GM18517 (cell line): Measurements from ENCODE around the gene PTGR3.

Experiments used
- ATAC-seq: cut with Tn5 transposase; IDR thresholded peaks from one replicate; pipeline ENCODE4 v1.9.1; 2021; ENCODE audit warnings: mild to moderate bottlenecking, moderate library complexity; ENCODE audit not compliant: unreplicated experiment

The PTGR3 gene, protein sequence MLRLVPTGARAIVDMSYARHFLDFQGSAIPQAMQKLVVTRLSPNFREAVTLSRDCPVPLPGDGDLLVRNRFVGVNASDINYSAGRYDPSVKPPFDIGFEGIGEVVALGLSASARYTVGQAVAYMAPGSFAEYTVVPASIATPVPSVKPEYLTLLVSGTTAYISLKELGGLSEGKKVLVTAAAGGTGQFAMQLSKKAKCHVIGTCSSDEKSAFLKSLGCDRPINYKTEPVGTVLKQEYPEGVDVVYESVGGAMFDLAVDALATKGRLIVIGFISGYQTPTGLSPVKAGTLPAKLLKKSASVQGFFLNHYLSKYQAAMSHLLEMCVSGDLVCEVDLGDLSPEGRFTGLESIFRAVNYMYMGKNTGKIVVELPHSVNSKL

DNA sequence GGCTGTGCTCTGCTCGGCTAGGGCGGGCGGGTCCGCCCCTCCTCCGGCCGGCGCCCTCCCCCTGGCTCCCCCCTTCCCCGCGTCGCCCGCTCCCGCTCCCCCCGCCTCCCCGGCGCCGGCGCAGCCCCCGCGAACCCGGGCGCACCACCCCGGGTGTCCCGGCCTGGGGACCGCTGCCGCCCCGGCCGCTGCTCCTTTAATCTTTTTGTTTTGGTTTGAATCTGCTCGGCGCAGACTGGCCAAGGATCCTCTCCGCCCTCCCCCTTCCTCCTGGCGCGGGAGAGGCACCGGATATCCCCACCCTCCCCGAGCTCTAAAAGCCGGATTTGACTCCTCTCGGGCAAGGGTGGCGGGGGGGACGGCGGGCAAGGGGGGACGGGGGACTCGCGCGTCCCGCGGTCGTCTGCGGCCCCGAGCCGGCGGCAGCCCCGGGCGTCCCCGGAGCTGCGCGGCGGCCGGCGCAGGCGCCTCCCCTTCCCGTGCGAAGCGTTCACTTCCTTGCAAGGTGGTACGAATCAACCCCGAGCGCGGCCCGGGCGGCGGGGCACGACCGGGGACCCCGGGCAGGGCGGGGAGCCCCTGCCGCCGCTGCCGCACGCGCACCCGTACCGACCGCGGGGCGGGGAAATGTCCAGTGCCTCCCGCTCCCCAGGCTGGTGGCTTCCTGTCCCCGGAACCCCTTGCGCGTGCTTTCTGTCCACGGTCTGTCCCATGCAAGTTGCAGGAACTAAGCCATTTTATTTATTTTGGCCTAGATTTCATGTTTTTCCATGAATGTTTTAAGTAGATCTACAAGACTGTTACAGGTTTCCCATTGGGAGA, at the start of gene PTGR3:
TSS of gene PTGR3 (minus strand) at position 11 of the 822 bp plus-strand sequence. CDS start 81 bp downstream, outside the sequence.
- ATAC-seq: peak; percentile 48

DNA sequence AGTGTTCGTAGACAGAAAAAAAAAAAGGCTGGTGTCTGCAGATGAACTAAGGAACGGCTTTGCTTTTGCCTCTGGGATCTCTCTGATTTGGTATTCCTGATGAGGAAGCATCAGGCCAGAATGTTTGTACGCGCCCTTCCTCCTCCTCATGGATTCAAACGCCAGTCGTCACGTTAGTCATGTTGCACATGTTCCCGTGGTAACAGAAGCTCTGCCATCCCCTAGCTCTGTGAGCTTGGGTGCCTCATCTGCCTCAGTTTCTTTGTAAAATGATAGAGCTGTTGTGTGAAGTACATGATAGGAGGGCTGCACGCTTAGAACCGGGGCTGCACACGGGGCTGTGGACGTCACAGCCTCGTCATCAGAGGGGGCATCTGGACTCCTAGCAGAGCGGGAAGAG, 48.7 kb upstream of the PTGR3 start:
- ATAC-seq: no peak

DNA sequence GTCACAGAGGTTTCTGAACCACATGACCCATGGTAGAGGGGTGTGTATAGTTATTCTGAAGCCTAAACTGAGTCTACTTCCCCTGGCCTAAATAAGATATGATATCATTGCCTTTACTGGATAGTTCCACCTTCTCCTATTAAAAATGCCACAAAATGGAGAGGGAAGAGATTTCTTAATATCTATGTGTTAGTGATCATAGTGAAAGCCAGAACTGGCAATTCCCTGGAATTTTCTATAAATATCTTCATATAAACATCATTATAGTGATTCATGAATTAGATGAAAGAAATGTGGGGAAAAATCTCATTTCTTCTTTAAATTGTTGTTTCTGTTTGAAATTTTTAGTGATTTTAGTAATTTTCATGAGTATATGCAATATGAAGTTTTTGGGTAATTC, 47.4 kb upstream of the PTGR3 start:
- no peak for ATAC-seq

DNA sequence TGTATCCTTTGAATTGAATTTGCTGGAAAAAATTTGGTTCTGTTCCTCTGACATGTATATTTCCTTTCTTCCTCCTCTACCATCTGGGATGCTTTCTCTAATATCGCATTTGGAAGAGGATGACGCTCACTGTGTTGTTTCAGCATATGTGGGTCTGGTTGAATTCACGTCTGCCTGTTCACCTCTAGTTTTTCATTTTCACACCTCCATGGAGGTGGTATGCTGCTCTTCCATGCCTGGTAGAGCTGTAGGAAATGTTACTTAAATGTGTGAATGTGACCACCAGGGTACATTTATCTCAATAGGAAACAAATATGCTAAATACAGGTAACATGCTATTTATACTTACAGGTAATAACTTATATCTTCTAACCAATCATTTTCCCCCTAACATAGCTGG, 46.2 kb upstream of the PTGR3 start:
- ATAC-seq: no peak

DNA sequence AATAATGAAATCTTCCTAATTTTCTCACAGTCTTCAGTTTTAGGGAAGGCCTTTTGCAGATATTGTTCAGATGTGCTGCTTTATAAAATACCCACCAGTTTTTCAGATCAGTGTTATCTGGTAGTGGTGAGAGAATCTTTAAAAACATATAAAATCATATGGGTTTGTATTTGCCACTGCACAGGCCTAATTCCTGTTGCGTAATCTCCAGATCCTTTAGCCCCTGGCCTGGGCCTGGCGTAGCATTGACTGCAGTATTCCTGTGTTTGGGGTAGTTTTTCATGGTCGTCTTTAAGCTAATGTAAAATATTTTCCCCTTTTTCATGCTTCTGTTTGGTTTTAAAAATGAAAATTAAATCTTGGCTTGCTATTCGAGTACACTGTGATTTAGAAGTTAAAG, 44.8 kb upstream of the PTGR3 start:
- no peak for ATAC-seq

DNA sequence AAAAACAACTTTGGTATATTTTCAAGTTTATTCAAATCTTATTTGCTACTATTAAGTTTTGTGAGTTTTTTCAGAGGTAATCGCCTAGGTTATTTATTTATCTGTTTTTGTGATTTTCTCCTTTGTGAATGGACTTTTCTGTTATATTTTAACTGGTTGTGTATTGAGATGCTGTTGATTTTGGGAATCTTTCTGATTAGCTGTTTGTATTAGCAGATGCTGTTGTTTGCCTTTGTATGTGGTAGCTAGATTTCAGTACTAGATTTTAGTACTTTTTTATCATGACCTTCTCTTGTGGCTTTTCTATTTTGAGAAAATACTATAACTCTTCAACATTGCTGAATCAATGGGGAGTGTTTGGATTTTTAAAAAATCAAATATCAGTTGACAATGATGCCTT, 44.1 kb upstream of the PTGR3 start:
- no peak for ATAC-seq

DNA sequence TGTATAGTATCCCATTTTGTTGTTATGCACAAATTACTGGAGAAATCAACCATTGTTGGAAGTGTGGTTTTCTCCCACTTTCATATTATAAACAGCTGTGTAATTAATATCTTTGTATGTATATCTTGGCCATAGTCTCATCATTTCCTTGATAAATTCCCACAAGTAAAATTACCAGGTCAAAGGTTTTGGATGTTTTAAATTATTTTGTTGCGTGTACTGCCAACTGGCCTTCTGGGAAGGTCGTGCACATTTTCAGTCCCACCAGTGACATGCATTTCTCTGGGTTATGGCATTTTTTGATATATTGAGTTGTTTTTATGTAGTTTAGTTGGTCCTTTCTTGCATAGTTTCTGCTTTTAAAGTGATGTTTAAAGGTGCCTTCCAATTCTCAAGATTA, 43.2 kb upstream of the PTGR3 start:
- no peak for ATAC-seq

DNA sequence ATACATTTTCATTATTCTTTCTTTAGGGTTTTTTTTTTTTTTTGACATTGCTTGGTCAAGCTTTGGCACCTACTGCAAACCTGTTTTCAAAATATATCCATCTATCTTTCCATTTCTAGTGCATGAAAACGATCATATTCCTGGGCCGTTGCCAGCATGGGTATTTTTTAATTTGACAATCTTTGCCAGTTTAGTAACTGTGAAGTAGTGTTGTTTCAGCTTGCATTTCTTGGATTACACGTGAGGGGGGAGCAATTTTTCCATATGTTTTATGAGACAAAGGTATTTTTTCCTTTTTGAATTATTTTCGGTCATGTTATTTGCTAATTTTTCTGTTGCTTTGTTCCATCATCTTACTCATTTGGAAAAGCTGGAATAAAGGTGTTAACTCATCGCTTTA, 42.5 kb upstream of the PTGR3 start:
- ATAC-seq: no peak

DNA sequence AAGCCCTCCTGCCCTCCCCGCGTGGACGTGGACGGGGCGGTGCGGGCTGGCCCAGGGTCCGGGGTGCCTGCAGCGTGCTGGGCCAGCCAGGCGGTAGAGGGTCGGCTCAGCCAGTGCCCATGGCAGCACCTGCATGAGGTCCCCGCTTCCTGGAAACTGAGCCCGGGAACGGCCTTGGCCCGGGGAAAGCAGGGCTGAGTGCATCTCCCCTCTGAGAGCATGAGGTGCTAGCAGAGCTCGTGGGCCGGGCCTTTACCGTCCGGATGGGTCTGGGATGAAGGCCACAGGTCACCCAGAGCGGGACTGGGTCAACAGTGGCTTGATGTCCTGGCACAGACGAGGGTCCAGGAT, 41.5 kb upstream of the PTGR3 start:
- ATAC-seq: no peak

DNA sequence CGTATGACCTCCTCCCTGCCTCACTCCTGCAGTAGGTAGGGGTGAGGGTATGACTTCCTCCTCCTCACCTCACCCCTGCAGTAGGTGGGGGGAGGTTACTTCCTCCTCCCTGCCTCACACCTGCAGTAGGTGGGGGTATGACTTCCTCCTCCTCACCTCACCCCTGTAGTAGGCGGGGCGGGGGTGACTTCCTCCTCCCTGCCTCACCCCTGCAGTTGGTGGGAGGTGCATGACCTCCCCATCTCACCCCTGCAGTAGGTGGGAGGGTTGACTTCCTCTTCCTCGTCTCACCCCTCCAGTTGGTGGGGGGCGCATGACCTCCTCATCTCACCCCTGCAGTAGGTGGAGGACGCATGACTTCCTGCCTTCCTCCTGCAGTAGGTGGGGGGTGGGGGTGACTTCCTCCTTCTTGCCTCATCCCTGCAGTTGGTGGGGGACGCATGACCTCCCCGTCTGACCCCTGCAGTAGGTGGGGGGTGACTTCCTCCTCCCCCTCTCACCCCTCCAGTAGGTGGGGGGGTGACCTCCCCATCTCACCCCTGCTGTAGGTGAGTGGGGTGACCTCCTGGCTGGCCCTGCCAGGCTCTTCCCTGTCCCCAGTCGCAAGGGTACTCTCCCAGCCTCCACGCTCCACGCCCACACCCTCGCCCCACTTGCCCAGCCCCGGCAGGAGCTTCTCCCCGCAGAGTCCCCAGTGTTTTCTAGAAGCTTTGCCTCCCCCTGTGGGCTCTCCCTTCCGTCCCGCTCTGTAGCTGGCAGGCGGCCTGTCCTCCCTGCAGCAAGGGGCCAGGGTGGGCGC, 40.9 kb upstream of the PTGR3 start:
- no peak for ATAC-seq

DNA sequence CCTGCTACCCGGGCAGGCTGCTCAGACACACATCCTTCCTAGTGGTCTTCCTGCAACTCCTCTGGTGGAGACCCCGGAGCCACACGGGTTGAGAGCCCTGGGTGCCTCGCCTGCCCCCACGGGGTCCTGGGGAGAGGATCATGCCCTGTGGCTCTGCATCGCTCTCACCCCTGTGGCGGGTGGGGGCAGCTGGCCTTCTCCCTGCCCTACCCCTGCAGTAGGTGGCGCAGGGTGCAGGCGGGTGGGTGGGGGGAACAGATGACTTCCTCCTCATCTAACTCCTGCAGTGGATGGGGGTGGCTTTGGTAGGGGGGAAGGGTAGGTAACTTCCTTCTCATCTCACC, 40.2 kb upstream of the PTGR3 start:
- no peak for ATAC-seq

DNA sequence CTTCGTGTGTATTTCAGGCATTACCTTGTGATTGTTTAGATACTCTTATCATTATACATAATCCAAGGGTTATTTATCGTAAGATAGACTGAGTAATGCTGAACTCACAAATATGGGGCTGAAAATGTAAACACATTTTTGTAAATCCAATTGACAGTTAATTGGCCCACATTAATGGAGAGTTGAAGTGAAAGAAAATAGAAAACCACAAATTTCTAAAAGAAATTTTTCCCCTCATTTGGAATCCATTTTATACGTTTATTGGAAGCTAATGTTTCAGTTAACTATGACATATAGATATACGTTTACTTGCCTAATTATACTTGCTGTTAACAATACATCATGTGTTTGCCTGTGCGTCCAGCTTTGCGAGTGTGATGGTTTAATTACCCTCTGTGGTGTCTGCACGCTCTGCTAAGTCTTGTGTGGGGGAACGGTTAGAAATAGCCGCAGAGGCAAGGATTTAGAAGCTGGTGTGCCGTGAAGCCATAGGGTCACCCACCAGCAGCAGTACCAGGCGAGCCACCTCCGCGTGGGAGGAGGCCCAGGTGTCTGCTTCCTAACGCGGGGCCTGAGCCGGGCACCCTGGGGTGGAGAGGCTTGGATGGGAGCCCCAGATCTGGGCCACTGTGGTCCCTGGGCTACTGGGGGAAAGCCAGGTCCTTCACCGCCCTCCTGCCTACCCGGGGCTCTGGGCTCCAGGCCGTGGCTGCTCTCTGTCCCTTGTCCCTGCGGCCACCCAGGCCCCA, 39.7 kb upstream of the PTGR3 start:
- no peak for ATAC-seq

DNA sequence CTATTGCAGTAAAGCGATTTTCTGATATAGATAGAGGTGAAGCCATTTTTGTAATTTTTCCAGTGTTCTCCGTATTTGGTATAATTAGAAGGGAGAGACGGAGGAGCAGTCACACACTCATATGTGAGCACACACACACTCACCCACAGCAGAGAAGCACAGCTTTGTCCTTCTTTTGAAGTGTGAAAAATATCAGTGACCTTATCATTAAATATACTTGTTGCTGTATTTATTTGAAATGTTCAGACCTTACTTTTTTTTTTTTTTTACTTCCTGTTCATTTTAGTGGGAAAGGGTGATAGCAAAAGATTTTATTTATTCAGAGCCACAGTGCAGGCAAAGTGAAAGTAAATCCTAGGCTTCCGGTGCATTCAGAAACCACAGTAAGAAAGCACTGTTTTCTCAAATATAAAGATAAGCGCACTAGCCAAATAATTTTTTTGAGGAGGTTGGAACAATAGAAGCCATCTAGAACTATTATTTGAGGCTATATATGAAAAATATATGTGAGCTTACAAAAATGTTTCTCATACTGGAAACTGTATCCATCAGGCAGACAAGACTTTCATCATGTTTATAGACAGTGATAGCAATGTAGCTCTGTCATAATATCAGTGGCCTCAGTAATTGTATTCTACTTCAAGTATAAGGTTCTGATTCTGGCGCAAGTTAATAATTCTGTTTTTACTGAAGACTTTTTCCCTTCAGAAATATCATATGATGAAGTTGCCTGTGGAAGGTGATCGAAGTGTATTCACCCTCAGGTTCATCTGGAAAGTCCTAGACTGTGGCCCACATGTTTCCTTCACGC, 38.9 kb upstream of the PTGR3 start:
- peak; percentile 74 for ATAC-seq

DNA sequence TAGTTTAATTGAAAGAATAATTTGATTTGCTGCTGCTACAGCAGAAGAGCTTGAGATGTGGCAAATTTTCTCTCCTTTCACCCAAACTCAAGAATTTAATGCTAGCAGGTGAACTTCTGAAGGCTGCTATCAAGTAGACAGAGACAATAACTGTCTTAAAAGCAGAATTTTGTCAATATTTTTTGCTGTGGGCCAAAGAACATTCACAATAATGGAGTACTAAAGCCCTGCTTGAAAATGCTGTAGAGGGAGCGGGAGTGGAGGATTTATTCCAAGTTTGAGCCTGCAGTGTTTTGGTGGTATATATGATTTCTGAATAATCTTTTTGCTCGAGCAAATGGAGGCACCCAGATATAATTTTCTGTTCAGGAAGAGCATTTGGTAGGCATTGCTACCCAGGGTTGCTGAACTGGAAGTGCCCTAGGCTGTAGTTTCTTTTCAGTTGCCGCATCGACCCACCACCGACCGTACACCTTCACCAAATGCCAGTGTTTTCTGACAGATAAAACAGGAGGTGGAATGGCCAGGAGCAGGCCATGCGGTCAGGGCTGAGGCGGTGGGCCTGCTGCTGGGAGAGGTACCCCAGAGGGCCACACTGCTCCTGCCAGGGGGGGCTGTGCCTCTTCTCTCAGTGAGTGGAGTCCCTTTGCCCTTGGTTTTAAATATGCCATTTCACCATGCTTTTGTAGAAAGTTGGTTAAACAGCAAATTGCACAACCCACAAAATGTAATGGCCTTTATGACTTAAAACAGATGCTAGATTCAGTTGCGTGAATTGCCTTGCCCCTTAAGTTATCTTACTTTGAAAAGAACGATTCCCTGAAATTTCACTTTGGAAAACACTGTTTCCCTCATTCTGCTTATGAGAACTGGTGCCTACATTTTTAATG, 38.0 kb upstream of the PTGR3 start:
- ATAC-seq: no peak

DNA sequence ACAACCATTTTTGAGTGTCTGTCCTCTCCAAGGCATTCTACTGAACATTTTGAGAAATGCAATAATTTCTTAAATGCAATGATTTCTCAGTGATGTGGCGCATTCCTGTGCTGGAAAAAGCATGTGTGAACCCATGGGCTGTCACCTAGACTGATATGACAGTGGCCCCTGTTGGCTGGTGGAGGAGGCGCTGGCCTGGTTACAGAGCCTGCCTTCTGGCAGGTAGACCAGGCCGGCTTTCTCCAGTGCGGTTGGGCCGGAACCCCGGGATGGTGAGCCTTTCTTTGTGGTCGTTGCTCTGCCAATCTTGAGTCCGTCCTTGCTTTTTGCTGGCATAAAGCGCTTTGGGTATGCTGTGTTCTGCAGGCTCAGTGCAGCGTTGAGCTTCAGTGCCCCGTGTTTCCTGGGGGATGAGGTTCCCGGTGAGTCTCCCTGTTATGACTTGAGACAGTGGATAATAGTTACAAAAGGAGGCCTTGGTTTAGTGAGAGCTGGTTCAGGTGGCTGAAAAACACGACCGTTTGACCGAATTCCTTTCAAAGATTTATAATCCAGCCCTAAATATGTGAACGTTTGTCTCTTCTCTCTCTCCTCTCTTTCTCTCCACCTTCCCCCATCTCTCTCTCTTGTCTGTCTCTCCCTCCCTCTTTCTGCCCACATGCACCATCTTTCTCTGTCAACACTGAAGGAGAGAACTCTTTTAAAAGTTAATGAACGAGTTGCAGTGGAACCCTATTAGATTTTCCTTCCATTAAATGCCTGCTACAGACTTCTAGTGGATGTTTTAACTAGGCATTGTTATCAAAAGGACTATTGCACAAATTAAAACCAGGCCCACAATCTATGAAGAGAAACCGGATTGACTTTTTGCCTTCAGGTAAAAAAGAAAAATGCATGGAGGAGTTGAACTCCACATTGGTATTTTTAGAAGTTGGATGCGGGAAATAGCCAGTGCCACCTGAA, 35.7 kb upstream of the PTGR3 start:
- ATAC-seq: no peak

DNA sequence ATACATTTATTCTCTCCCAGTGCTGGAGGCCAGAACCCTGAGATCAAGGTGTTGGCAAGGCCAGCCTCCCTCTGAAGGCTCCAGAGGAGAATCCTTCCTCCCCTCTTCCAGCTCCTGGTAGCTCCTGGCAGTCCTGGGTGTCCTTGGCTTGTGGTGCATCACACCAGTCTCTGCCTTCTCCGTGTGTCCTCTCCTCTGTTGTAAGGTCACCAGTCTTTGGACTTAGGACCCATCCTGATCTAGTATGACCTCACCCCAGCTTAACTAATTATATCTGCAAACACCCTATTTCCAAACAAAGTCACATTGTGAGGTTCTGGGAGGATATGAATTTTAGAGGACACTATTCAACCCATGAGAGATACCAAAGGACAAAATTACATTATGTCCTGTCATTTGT, 32.8 kb upstream of the PTGR3 start:
- no peak for ATAC-seq

DNA sequence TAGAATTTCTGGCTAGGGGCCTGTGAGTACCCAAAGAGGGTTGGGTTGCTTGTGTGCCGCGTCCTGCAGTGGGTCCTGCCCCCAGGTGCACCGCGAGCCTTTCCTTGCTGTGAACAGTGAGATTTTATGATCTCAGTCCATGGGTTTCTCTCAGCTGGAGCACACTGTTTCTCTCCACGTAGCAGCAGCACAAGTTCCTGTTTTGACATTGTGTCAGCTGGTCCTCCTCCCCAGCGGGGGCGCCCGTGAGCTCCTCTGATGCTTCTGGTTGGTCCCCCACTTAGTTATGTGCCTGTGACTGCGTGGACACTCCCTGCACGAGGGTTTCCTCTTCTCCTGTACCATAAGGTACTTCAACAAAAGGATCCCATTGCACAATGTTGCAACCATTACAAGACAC, 31.5 kb upstream of the PTGR3 start:
- ATAC-seq: no peak

DNA sequence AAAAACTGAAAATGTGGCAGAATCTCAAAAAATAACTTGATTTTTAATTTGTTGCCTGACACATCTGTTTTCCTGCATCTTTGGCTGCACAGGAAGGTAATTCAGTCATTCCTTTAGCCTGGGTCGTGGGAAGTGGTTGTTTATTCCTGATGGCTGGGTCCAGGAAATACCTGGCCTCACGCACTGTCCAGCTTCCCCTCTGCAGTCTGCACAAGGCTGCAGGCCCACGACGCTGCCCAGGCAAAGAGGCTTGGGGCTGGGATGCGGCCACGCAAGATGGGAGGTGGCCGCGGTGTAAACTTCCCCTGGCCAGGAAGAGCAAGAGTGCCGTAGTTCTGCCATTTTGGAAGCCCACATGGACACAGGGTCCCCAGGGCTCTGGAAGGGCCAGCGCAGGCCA, 29.8 kb upstream of the PTGR3 start:
- no peak for ATAC-seq
